MCF 10A (cell line): ENCODE results near the gene MAST2. TPM values are rescaled to one million over a fixed set of nuclear protein-coding genes. Genes with fewer than 3 reads are reported as not detected.
"Not testable (repeated sequence)": the region's sequence is repeated elsewhere in the genome, so short reads cannot be mapped to it uniquely, and the experiment has no call there.

ENCODE experiments used
- BruUV-seq: library from RNA; stranded (reverse); fragments of 400-500 nt; replicated peaks from 2 replicates; lab custom pipeline; 2021; lab: Mats Ljungman, UMichigan
- CTCF ChIA-PET: fragments of 300-600 bp; sonication (Branson Sonifier 250); formaldehyde crosslinking; extraction: SDS; loops from one replicate; lab custom pipeline; 2021; ENCODE audit warnings: antibody characterized with exemption, inconsistent platforms; lab: Yijun Ruan, JAX
- POLR2A ChIA-PET: fragments of 300-600, 350-650 bp; sonication (Branson Sonifier 250); formaldehyde crosslinking; extraction: SDS; loops from one replicate; lab custom pipeline; 2020; ENCODE audit warnings: antibody characterized with exemption, inconsistent platforms; lab: Yijun Ruan, JAX
- DNase-seq: peaks from one replicate; pipeline ENCODE4 v3.0.0-alpha.2; 2018; ENCODE audit not compliant: unreplicated experiment
- H3K27ac Mint-ChIP-seq: one replicate; pipeline ENCODE4 v1.8.0; 2022; ENCODE audit warnings: mild to moderate bottlenecking, low read depth, mixed read lengths; ENCODE audit not compliant: unreplicated experiment
- H3K27me3 Mint-ChIP-seq: one replicate; pipeline ENCODE4 v1.8.0; 2022; ENCODE audit warnings: mixed read lengths; ENCODE audit not compliant: insufficient read depth, unreplicated experiment
- H3K36me3 Mint-ChIP-seq: one replicate; pipeline ENCODE4 v1.8.0; 2022; ENCODE audit warnings: mild to moderate bottlenecking, moderate library complexity, mixed read lengths; ENCODE audit not compliant: insufficient read depth, unreplicated experiment
- H3K4me1 Mint-ChIP-seq: one replicate; pipeline ENCODE4 v1.8.0; 2022; ENCODE audit warnings: mixed read lengths; ENCODE audit not compliant: insufficient read depth, unreplicated experiment
- H3K4me3 Mint-ChIP-seq: one replicate; pipeline ENCODE4 v1.8.0; 2022; ENCODE audit warnings: mild to moderate bottlenecking, moderate library complexity, mixed read lengths; ENCODE audit not compliant: unreplicated experiment
- H3K9me3 Mint-ChIP-seq: one replicate; pipeline ENCODE4 v1.8.0; 2022; ENCODE audit warnings: mixed read lengths; ENCODE audit not compliant: unreplicated experiment
- CTCF ChIP-seq: fragments of 200-600 bp; IDR thresholded peaks from one replicate; pipeline ENCODE4 v1.8.0; 2022; ENCODE audit warnings: antibody characterized with exemption, mild to moderate bottlenecking; ENCODE audit not compliant: unreplicated experiment
- intact Hi-C: fragments of 100-400 bp; cut with micrococcal nuclease; formaldehyde crosslinking; loops from 2 replicates; pipeline ENCODE4 v1.14.1; 2022
- total RNA-seq: library from RNA; stranded (reverse); gene quantifications from 2 replicates; pipeline ENCODE4 v1.2.3, GENCODE V29; 2022

Gene MAST2
- total RNA-seq, 1 experiment from 2014 or later = 33.3 TPM

- ChIA-PET POLR2A (no interaction called here), CTCF (no interaction called here)
- Mint-ChIP-seq H3K4me1 (no peaks in the 10 kb centered on the region), H3K27ac (no peak overlapping the region), H3K36me3 (peaks cover 42% of the 10 kb centered on the region), H3K27me3 (no peaks in the 10 kb centered on the region), H3K4me3 (no peak overlapping the region), H3K9me3 (no peaks in the 10 kb centered on the region)
- no peak for TF ChIP-seq CTCF
- no peak for DNase-seq
- intact Hi-C loops = no loop called here
- no TSS peak for BruUV-seq
These were observed 25.4 kb downstream of the MAST2 start for GRCh38 chr1:45828841-45829240.

GRCh38 chr1:45833361-45833760 lies 29.9 kb downstream of the MAST2 start:
- no peaks in the 10 kb centered on the region for H3K4me1 Mint-ChIP-seq
- no peak overlapping the region for H3K4me3 Mint-ChIP-seq
- peaks cover 34% of the 10 kb centered on the region for H3K36me3 Mint-ChIP-seq
- intact Hi-C loops = no loop called here
- CTCF ChIA-PET = no interaction called here
- no peak for DNase-seq
- no peaks in the 10 kb centered on the region for H3K27me3 Mint-ChIP-seq
- no peaks in the 10 kb centered on the region for H3K9me3 Mint-ChIP-seq
- BruUV-seq = no TSS peak
- POLR2A ChIA-PET = no interaction called here
- H3K27ac Mint-ChIP-seq = no peak overlapping the region
- no peak for TF ChIP-seq CTCF

GRCh38 chr1:45834689-45835088 lies 31.3 kb downstream of the MAST2 start:
- no peak overlapping the region for H3K4me3 Mint-ChIP-seq
- ChIA-PET POLR2A (no interaction called here), CTCF (no interaction called here)
- BruUV-seq = no TSS peak
- H3K27me3 Mint-ChIP-seq = no peaks in the 10 kb centered on the region
- H3K4me1 Mint-ChIP-seq = no peaks in the 10 kb centered on the region
- intact Hi-C loops = no loop called here
- H3K27ac Mint-ChIP-seq = no peak overlapping the region
- TF ChIP-seq CTCF = no peak
- no peaks in the 10 kb centered on the region for H3K9me3 Mint-ChIP-seq
- H3K36me3 Mint-ChIP-seq = peaks cover 33% of the 10 kb centered on the region
- DNase-seq = no peak

GRCh38 chr1:45836451-45836850 lies 33.0 kb downstream of the MAST2 start:
- no peak for TF ChIP-seq CTCF
- no peaks in the 10 kb centered on the region for H3K4me1 Mint-ChIP-seq
- DNase-seq = no peak
- no peak overlapping the region for H3K27ac Mint-ChIP-seq
- intact Hi-C loops = no loop called here
- no TSS peak for BruUV-seq
- H3K4me3 Mint-ChIP-seq = no peak overlapping the region
- no peaks in the 10 kb centered on the region for H3K27me3 Mint-ChIP-seq
- ChIA-PET POLR2A (no interaction called here), CTCF (no interaction called here)
- no peaks in the 10 kb centered on the region for H3K9me3 Mint-ChIP-seq
- peaks cover 19% of the 10 kb centered on the region for H3K36me3 Mint-ChIP-seq

GRCh38 chr1:45836861-45837260 lies 33.4 kb downstream of the MAST2 start:
- H3K9me3 Mint-ChIP-seq, intact Hi-C loops, H3K27me3 Mint-ChIP-seq, DNase-seq, H3K4me1 Mint-ChIP-seq, H3K4me3 Mint-ChIP-seq, BruUV-seq, POLR2A ChIA-PET, H3K27ac Mint-ChIP-seq: not testable (repeated sequence)
- H3K36me3 Mint-ChIP-seq = peaks cover 15% of the 10 kb centered on the region
- CTCF ChIA-PET = interaction anchor here (0.6 kb wide), 1 partner anchor 1045 kb away, joined by 3 read pairs; no protein-coding TSS in a partner anchor

GRCh38 chr1:45838322-45838721 lies 34.9 kb downstream of the MAST2 start:
- H3K36me3 Mint-ChIP-seq, DNase-seq, intact Hi-C loops, H3K27me3 Mint-ChIP-seq, H3K27ac Mint-ChIP-seq, BruUV-seq, H3K9me3 Mint-ChIP-seq, H3K4me1 Mint-ChIP-seq, POLR2A ChIA-PET, H3K4me3 Mint-ChIP-seq: not testable (repeated sequence)
- CTCF ChIA-PET = interaction anchor here (0.6 kb wide), 2 partner anchors 185 to 857 kb away, joined by 3 read pairs; no protein-coding TSS in a partner anchor
